Activated T-helper 1 cell treated with anti-CD3 and anti-CD28 coated beads, Interleukin-12 subunit alpha, Interleukin-12 subunit beta, Interleukin-2, Interleukin-4 antibody, amounts not matched to agents 30 ng/mL and 10 ng/mL and 1 ng/mL, durations not matched to agents 14 hours and 24 hours and 36 hours (primary cell): ENCODE data around the gene EMP1. TPM values are rescaled to one million over a fixed set of nuclear protein-coding genes. Genes with fewer than 3 reads are reported as not detected.

ENCODE experiments used
- DNase-seq: peaks from one replicate; pipeline ENCODE4 v3.0.0; 2021; ENCODE audit warnings: low spot score
- H3K27ac Mint-ChIP-seq: one replicate; pipeline ENCODE4 v1.8.0; 2021; ENCODE audit warnings: mild to moderate bottlenecking, mixed read lengths
- H3K27me3 Mint-ChIP-seq: one replicate; pipeline ENCODE4 v1.8.0; 2022; ENCODE audit warnings: mild to moderate bottlenecking, moderate library complexity, mixed read lengths; ENCODE audit not compliant: insufficient read depth
- H3K36me3 Mint-ChIP-seq: one replicate; pipeline ENCODE4 v1.8.0; 2021; ENCODE audit warnings: low read depth, mixed read lengths
- H3K4me1 Mint-ChIP-seq: one replicate; pipeline ENCODE4 v1.8.0; 2021; ENCODE audit warnings: low read depth, mixed read lengths
- H3K4me3 Mint-ChIP-seq: one replicate; pipeline ENCODE4 v1.8.0; 2021; ENCODE audit warnings: mild to moderate bottlenecking, moderate library complexity, mixed read lengths
- H3K9me3 Mint-ChIP-seq: one replicate; pipeline ENCODE4 v1.8.0; 2021; ENCODE audit warnings: mixed read lengths
- intact Hi-C: fragments of 100-400 bp; cut with micrococcal nuclease; formaldehyde crosslinking; loops from one replicate; pipeline ENCODE4 v1.15.1; 2024
- total RNA-seq: library from RNA; stranded (reverse); gene quantifications from 2 replicates; pipeline ENCODE4 v1.2.3, GENCODE V29; 2022

Gene EMP1
- total RNA-seq, 1 donor from 2014 or later: 33.6 TPM

- H3K4me1 Mint-ChIP-seq: peaks cover 19% of the 10 kb centered on the region
- no peaks in the 10 kb centered on the region for H3K27me3 Mint-ChIP-seq
- no peak overlapping the region for H3K4me3 Mint-ChIP-seq
- intact Hi-C loops: loop anchor here (2.0 kb wide), 1 partner anchor 65 kb away; no protein-coding TSS in a partner anchor
- no peak for DNase-seq
- no peak overlapping the region for H3K27ac Mint-ChIP-seq
- H3K36me3 Mint-ChIP-seq: no peaks in the 10 kb centered on the region
- H3K9me3 Mint-ChIP-seq: peaks cover 5% of the 10 kb centered on the region
Observed at GRCh38 chr12:13163868-13164635, 32.5 kb upstream of the EMP1 start.

DNA sequence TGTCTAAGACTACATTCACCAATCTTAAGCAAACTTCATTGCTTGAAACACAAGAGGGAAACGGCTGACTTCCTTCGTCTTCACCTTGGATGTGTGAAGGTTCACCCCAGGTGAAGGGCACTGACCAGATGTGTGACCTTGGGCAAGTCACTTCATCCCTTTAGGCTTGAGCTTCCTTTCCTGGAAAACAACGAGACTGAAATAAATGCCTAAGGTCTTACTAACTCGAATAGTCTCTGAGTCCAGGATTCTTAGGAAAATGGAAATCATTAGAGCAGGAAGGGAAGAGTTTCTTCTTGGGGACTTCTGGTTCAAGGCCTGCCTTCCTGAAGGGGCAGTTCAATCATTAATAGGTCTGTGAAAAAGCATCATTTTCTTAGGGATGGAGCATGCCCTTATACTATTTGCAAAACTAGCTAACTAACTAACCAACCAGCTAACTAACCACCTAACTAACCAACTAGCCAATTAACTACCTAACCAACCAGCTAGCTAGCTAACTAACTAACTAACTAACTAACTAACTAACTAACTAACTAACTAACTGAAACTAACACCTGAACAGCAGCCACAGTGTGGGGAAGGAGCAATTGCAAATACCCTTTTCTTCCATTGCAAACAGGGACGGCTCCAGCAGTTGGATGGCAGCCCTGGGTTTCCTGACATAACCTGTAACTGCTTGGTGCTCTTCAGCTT lies 31.5 kb upstream of the EMP1 start:
- Mint-ChIP-seq H3K27ac (no peak overlapping the region), H3K36me3 (no peaks in the 10 kb centered on the region), H3K9me3 (peaks cover 5% of the 10 kb centered on the region), H3K4me3 (no peak overlapping the region), H3K4me1 (peaks cover 19% of the 10 kb centered on the region), H3K27me3 (peaks cover 8% of the 10 kb centered on the region)
- intact Hi-C loops: loop anchor here (1.0 to 2.0 kb wide), 3 partner anchors 8 to 66 kb away; partner anchors contain the start of gene EMP1
- no peak for DNase-seq

- DNase-seq: peak; percentile 54
- H3K27me3 Mint-ChIP-seq: peaks cover 14% of the 10 kb centered on the region
- peaks cover 5% of the 10 kb centered on the region for H3K9me3 Mint-ChIP-seq
- H3K27ac Mint-ChIP-seq: no peak overlapping the region
- H3K36me3 Mint-ChIP-seq: no peaks in the 10 kb centered on the region
- H3K4me3 Mint-ChIP-seq: no peak overlapping the region
- peaks cover 19% of the 10 kb centered on the region for H3K4me1 Mint-ChIP-seq
- intact Hi-C loops: loop anchor here (1.0 to 2.0 kb wide), 3 partner anchors 8 to 67 kb away; partner anchors contain the start of gene EMP1
Observed at GRCh38 chr12:13165617-13166041, 30.9 kb upstream of the EMP1 start.

DNA sequence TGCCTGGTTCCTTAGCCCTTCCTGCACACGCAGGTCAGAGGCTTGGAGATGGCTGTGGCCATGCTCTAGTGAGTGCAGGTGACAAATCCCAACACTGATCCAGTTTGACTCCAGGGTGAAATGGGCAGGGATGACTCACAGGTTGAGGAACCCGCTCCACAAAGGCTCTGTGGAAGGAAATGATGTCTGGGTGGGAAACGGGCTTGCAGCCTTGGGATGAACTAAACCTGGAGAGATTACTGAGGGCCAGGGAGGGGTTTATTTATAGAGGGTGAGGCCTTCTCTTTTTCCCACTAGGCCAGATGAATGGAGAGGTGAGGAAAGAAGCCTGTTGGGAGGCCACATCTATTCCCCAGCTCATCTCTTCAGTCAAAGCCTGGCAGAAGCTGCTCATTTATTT lies 29.3 kb upstream of the EMP1 start:
- DNase-seq: no peak
- Mint-ChIP-seq H3K27me3 (peaks cover 22% of the 10 kb centered on the region), H3K9me3 (peaks cover 5% of the 10 kb centered on the region), H3K36me3 (no peaks in the 10 kb centered on the region), H3K4me1 (peaks cover 19% of the 10 kb centered on the region), H3K4me3 (no peak overlapping the region), H3K27ac (no peak overlapping the region)
- intact Hi-C loops: no loop called here

DNA sequence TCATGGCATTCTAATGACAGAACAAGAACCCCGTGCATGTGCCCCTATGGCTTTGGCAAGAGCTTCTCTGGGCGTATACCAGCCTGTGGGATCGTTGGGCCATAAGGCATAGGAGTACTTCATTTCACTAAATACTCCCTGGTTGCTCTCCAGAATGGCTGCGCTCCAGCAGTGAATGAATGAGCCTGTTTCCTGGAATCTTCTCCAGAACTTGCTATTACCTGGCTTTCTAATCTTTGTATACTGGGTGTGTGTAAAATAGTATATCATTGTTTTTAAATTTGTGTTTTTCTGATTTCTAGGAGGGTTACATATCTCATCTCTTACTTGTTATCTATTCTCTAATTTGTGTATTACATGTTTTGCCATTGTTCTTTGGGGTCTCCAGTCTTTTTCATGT lies 28.6 kb upstream of the EMP1 start:
- Mint-ChIP-seq H3K36me3 (no peaks in the 10 kb centered on the region), H3K4me3 (no peak overlapping the region), H3K4me1 (peaks cover 23% of the 10 kb centered on the region), H3K27me3 (peaks cover 25% of the 10 kb centered on the region), H3K9me3 (peaks cover 5% of the 10 kb centered on the region), H3K27ac (no peak overlapping the region)
- DNase-seq: no peak
- intact Hi-C loops: no loop called here

- H3K9me3 Mint-ChIP-seq: peaks cover 5% of the 10 kb centered on the region
- intact Hi-C loops: no loop called here
- DNase-seq: no peak
- H3K27ac Mint-ChIP-seq: no peak overlapping the region
- H3K36me3 Mint-ChIP-seq: no peaks in the 10 kb centered on the region
- no peak overlapping the region for H3K4me3 Mint-ChIP-seq
- peaks cover 36% of the 10 kb centered on the region for H3K4me1 Mint-ChIP-seq
- H3K27me3 Mint-ChIP-seq: peaks cover 25% of the 10 kb centered on the region
Observed at GRCh38 chr12:13169272-13169671, 27.3 kb upstream of the EMP1 start.

GRCh38 chr12:13170892-13171490 lies 25.5 kb upstream of the EMP1 start:
- Mint-ChIP-seq H3K36me3 (no peaks in the 10 kb centered on the region), H3K4me3 (no peak overlapping the region), H3K9me3 (peaks cover 5% of the 10 kb centered on the region), H3K27ac (no peak overlapping the region), H3K4me1 (peaks cover 22% of the 10 kb centered on the region), H3K27me3 (peaks cover 31% of the 10 kb centered on the region)
- no peak for DNase-seq
- intact Hi-C loops: no loop called here

DNA sequence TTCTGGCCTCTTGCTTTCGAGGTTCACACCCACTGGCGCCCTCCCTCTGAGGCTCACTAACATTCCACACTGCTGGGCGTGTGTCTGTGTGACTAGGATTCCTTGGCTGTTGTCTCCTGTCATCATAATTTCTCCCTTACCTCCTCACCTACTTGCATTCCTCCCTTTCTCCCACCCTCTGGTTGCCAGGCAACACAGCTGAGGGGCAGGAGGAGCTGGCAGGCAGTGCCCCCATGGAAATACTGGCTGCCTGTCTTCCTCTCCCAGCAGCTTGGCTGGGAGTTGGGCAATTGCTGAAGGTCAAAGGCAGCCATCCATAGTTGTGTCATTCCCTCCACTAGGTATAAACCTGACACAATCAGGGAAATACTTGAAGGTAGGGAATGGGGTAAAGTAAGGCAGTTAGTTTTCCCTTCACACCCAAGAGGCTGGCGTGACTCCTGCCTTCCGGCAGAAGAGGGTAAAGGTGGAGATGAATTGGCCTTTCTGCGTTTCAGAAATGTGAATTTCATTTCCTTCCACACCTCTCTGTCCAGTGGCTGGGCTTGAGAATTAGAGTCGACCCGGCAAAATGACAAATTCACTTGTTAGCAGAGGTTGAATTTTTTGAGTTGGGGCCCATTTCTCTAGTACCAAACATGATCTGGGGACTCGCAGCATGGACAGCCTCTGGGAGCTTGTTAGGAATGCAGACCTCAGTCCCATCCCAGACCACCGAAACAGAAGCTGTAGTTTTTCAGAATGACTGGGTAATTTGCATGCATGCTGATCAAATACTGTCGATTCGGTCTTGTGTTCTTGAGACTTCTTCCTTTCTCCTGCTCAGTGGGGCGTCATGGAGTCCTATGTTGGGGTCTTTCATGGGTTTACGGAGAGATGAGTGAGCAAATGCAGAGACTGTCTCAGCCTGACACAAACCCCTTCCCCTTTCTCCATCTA lies 24.3 kb upstream of the EMP1 start:
- Mint-ChIP-seq H3K9me3 (peaks cover 5% of the 10 kb centered on the region), H3K4me3 (no peak overlapping the region)

GRCh38 chr12:13173012-13173932 lies 23.3 kb upstream of the EMP1 start:
- intact Hi-C loops: loop anchor here (1.0 to 2.0 kb wide), 5 partner anchors 8 to 74 kb away; partner anchors contain the start of gene EMP1
- H3K4me3 Mint-ChIP-seq: no peak overlapping the region

More for the DNA sequence above, 24.3 kb upstream of the EMP1 start:
- no peak overlapping the region for H3K27ac Mint-ChIP-seq
- H3K27me3 Mint-ChIP-seq: peaks cover 35% of the 10 kb centered on the region
- no peaks in the 10 kb centered on the region for H3K36me3 Mint-ChIP-seq
- intact Hi-C loops: loop anchor here (2.0 kb wide), 1 partner anchor 73 kb away; no protein-coding TSS in a partner anchor
- peaks cover 18% of the 10 kb centered on the region for H3K4me1 Mint-ChIP-seq
- no peak for DNase-seq

GRCh38 chr12:13175499-13175898 lies 21.0 kb upstream of the EMP1 start:
- DNase-seq: no peak
- Mint-ChIP-seq H3K4me1 (peaks cover 43% of the 10 kb centered on the region), H3K27me3 (peaks cover 34% of the 10 kb centered on the region), H3K27ac (no peak overlapping the region), H3K9me3 (no peaks in the 10 kb centered on the region), H3K4me3 (no peak overlapping the region), H3K36me3 (no peaks in the 10 kb centered on the region)
- intact Hi-C loops: no loop called here

More at GRCh38 chr12:13173012-13173932, 23.3 kb upstream of the EMP1 start:
- H3K36me3 Mint-ChIP-seq: no peaks in the 10 kb centered on the region
- H3K4me1 Mint-ChIP-seq: peaks cover 25% of the 10 kb centered on the region
- H3K27ac Mint-ChIP-seq: peak overlapping the region; percentile 51
- peaks cover 41% of the 10 kb centered on the region for H3K27me3 Mint-ChIP-seq
- DNase-seq: peak; percentile 12
- no peaks in the 10 kb centered on the region for H3K9me3 Mint-ChIP-seq

DNA sequence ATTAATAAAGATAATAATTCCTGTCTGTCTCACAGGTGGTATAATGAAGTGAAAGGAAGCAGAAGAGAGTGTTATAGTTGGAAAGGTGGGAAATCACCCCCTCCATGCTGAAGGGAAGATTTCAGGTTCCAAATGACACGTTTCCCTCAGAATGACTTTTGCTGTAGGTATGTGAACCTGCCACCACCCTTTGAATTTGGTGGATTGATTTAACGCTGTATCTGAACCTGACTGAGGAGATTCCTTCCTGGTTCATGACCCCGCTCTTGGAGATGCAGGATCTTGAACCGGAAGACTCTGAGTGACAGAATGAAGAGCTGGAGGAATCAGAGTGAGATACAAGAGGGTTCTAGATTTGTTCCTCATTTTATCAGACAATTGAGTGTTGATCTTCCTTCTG lies 20.3 kb upstream of the EMP1 start:
- intact Hi-C loops: no loop called here
- no peak for DNase-seq
- Mint-ChIP-seq H3K36me3 (no peaks in the 10 kb centered on the region), H3K27me3 (peaks cover 30% of the 10 kb centered on the region), H3K27ac (no peak overlapping the region), H3K9me3 (no peaks in the 10 kb centered on the region), H3K4me1 (peaks cover 43% of the 10 kb centered on the region), H3K4me3 (no peak overlapping the region)
